ENCODE results near the gene HOXD12.
A peak's percentile ranks its signal among the peaks of the same experiment; 100 is the strongest.

HOXD12 gene

DNA sequence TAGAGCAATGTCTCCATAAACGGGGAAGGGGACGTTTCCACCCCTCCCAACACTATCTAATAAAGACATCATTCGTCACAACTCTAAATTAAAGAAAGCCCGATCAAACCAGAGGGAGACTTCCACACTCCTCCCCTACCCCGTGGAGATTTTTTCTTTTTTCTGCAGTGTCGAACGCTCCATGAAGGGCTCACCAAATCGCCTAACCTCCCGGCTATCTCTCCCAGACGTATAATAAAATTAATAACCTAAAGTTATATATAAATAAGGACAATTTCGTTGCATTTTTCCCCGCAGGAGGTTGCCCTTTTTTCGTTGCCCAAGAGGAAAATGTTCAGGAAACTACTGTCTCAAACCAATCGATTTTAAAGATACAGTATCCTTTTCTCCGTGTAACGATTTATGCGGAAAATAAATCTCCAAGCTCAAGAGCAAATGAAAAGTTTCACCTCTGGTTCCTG lies 18.2 kb upstream of the HOXD12 start:
- DNase-seq = no peak

- no peak for DNase-seq
Measured at GRCh38 chr2:176081837-176082524, 17.6 kb upstream of the HOXD12 start.

DNA sequence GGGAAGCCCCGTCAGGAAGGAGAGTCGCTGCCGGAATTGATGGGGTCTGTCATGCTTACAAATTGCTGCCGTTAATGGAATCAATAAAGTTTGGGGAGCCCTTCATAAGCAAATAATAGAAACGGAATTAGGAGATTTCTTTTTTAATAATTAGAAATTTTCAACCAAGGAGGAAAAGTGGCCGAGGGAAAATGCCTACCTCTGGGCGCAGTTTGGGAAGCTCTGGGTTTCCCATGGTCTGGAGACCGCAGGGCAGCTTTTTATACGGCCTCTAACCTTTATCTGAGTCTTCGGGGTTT lies 17.1 kb upstream of the HOXD12 start:
- no peak for DNase-seq

DNA sequence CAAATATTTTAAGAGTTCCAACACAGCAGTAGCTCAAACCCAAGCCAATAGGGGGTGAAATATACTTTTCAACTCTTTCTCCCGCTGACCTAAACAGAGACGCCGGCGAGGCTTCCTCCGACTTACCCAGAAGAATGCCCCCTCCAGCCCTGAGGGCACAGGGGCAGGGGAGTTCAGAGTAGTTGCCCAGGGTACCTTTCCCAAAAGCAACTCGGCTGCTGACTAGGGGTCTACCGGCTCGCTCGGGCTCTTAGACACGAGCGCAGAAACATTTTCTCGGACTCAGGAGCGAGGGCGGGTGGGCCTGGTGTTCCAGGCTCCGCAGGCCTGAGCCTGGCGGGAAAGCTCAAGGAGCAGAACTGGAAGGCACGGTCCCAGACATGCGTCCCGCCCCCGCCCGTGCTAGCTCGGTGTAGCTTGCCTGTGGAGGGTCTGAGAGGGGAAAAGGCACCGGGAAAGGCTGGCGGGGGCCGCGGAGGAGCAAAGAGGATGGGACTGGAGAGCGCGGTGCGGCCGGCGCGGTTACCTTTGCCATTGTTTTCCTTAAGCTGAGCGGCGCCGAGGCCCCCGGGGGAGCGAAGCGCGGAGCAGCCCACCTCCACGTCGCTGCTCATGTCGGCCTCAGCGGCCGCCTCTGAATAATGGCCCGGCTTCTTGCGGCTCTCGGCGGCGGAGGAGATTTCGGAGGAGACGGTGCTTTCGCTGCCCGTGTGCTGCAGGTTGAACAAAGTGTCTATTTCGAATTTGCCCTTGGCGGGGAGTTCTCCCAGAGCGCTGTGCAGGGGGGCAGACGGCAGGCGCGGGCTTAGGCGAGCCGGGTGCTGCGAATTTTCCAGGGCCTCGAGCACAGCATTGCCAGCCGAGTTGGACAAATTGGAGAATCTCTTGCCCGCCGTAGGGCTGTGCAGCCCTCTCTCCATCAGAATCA lies 16.5 kb upstream of the HOXD12 start:
- DNase-seq = no peak

DNA sequence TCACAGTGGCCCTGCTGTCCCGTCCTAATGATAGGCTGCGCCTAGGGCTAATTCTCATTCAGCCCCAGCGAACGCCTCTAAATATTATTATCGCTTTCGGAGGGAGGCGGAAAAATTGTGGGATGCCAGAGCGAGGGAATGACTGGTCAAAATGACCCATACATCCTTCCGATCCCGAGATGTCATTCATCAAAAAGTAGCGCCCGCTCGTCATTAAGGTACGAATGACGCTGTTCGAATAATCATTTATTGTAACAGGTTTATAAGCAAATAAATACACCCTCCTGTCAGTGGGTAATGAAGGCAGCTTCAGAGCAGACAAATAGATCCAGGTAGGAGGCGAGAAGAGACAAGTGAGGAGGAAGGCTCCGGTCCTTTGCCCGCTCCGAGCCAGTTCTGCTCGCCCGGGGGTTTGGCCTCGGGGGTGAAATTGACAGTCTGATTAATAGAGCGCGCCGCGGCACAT lies 15.8 kb upstream of the HOXD12 start, which contains the start of gene EVX2:
Gene EVX2, minus strand, starts transcription at position 167 of the 466 bp plus-strand sequence. CDS start 186 bp downstream, outside the sequence.
- no peak for DNase-seq

DNA sequence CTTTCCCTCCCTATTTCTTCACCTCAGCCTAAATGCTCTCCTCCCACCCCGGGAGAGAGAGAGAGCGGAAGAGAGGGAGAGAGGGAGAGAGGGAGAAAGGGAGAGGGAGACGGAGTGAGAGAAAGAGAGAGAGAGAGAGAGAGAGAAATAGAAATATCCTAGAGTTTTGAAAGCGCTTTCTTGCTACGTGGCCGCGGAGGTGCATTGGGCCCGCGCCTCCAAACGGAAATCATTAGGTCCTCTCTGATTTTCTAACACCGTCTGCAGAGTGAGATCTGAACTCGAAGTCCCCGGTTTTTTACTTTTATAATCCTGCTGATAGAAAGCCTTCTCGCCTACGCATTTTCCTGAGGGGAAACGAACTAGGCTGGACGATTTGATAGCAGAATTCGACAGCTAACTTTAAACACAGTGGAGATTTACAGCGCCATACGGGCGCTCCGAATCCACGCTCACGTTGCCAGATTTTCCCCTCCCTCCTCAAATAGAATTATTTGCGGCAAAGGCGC lies 14.9 kb upstream of the HOXD12 start:
- DNase-seq = no peak

GRCh38 chr2:176085120-176085788 lies 14.3 kb upstream of the HOXD12 start:
- no peak for DNase-seq

DNA sequence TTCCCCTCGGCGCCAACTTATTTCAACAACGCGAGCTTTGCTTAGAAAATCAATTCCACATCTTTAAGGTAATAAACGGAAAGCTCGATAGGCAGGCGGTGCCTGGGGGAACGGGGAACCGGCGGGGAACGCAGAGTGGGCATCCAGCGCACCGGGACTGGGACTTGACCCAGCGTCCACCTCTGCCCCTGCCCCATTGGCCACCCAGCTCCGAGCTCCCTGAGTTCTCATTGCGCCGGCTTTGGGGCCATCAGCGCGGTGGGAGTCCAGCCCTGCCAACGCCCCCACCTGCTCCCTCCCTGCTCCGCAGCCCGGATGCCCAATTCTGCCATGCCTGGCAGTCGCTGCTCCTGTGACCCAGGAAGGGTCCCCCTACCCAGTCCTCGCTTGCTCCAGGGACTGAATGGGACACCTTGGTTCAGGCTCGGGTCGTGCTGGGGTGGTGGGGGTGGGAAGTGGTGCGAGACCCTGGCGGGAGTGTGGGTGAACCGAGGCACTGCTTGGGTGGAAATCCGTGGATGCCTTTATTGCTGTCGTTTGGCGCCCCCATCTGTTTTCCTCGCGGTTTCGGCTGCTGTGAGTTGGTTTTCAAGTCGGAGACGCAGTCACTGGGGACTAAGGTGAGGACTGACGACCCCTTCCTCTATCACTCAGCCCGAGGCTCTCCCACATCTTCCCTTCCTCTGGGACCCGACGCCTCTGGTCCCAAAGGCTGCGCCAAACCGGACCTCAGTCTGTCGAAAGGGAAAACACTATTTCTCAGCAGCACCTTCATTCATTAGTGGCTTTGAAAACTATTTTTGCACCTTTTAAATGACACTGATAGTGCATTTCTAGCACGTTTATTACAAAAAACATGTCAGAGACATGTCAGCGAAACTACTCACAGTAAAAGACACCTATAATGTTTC lies 13.5 kb upstream of the HOXD12 start:
- DNase-seq = peak; percentile 61

DNA sequence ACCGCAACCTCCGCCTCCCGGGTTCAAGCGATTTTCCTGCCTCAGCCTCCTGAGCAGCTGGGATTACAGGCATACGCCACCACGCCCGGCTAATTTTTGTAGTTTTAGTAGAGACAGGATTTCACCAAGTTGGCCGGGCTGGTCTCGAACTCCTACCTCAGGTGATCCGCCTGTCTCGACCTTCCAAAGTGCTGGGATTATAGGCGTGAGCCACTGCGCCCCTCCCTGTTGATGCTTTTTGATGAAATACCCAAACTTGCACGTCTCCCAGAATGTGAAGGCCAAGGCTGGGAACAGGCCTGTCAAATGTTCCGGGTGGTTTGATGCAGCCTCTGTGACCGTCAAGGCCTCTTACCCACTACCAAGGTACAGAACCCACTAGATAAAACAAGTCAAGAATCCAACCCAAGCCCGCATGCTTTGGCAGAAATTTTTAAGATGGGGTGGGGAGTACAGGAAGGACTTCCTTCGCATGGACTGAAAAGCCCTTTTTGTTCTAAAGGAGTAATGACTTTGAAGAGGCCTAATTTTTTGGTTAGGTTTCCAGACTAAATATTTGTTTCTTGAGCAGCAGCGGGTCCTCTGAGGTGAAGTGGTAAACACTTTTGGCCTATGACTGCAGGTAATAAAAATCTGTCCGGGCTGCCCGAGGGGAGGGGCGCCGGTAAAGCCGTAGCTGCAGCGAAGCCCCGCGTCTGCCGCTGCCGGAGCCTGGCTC lies 12.1 kb upstream of the HOXD12 start:
- DNase-seq = no peak

DNA sequence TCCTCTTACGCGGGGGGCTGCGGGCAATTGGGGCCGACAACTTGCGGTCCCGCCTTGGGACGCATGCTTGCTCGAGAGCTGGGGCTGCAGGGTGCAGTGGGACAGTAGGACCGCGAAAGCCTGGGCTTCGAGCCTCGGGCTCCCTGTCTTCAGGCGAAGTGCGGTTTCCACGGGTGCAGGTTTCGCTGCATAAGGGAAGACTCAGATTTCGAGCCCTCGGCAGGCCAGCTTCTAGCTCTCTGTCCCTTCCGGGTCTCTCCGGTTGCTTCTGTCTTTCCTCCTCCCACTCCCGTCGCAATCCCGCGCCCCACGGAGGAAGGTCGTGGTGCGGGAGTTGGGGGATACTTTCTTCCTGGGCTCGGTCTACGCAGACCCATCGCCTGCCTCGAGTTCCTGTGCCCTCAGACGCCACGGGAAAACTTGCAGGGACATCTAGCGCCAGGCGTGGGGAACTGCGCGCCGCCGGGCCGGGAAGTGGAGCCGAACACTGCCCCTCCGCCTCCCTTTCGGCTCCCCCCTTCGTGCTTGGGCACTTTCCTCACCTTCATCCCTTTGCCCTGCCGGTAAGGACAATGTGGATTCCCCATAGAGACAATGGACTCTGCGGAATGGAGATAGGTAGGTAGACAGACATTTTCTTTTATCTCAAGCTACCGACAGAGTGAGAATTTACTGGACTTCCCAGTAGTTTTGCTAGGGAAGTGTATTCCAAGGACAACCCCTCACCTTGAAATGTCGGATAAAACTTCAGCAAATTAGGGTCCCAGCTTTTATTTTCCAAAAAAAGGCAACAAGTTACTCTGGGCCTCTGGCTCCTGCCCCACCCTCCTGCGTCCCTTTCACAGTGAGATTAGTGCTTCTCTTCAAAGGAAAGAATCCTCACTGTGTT lies 11.3 kb upstream of the HOXD12 start:
- DNase-seq = peak; percentile 78

- no peak for DNase-seq
Measured at GRCh38 chr2:176088937-176089842, 10.4 kb upstream of the HOXD12 start.

GRCh38 chr2:176089843-176090395 lies 9.7 kb upstream of the HOXD12 start:
- DNase-seq = no peak

- DNase-seq = no peak
Measured at GRCh38 chr2:176090862-176091261, 8.7 kb upstream of the HOXD12 start.

DNA sequence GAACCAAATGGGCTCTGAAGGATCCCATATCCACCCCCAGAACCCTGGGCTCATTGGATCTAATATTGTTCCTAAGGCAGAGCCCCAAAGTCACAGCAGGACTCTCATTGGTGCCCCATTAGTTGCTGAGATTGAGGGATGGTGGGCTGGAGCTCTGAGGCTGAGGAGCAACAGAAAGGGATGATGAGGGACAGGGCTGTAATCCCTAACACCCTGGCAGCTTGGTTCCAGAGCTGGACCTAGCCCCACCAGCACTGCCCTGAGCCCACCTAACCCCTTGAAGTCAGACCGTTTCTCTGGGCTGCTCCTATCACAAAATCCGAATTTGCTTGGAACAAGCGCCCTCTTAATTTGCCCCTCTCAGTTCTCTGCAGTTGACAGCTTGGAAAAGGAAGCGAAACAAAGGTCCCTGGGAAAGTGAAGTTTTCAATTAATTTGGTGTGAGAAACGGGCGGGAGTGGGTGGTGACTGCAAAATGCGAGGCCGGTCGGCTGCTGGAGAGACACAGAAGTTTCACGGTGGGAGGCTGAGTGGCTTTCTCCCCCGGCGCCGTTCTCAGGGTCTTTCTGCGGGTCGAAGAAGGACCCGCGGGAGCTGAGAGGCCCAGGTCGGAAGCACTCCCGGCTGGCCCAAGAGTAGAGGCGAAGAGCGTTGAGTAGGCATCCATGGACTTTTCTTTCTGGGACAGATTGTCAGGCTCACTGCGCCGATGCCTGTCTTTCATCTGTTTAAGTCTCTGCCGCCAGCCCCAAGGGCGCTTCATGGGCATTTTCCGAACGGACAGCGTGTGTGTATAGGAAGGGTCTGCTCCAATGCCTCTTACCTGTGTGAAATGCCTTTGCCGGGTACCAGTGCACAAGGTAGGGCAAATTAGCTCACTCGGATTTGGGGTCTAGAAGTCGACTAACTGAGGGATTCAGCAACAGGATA lies 8.0 kb upstream of the HOXD12 start:
- no peak for DNase-seq

DNA sequence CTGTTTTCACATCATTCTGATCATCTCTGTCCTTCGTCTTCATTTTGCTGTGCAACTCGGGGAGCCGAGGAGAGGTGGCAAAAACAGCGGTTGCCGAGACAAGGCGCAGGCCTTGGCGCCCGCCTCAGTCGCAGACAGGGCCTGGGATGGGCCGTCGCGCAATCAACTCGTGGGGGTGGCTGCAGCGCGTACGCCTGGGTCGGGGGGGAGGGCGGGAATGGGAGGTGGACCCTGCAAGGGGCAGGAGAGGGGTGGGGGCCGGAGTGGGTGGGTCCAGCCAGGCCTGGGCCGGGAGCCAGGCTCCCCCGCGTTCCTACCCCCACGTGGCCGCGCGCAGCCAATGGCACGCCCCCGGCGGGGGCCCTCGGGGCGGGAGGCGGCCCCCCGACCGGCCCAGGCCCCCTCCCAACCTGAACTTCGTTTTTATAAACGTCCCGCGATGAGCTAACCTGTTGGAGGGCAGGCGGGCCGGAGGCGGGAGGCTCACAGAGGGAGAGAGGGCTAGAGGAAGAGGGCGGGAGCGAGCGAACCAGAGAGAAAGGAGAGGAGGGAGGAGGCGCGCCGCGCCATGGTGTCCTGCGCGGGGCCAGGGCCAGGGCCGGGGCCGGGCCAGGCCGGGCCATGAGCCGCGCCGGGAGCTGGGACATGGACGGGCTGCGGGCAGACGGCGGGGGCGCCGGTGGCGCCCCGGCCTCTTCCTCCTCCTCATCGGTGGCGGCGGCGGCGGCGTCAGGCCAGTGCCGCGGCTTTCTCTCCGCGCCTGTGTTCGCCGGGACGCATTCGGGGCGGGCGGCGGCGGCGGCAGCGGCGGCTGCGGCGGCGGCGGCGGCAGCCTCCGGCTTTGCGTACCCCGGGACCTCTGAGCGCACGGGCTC lies 7.1 kb upstream of the HOXD12 start, which contains the start of gene HOXD13:
Gene HOXD13, plus strand, starts transcription at position 452 of the 875 bp plus-strand sequence. Its CDS starts 170 bp downstream, at position 622.
- no peak for DNase-seq

DNA sequence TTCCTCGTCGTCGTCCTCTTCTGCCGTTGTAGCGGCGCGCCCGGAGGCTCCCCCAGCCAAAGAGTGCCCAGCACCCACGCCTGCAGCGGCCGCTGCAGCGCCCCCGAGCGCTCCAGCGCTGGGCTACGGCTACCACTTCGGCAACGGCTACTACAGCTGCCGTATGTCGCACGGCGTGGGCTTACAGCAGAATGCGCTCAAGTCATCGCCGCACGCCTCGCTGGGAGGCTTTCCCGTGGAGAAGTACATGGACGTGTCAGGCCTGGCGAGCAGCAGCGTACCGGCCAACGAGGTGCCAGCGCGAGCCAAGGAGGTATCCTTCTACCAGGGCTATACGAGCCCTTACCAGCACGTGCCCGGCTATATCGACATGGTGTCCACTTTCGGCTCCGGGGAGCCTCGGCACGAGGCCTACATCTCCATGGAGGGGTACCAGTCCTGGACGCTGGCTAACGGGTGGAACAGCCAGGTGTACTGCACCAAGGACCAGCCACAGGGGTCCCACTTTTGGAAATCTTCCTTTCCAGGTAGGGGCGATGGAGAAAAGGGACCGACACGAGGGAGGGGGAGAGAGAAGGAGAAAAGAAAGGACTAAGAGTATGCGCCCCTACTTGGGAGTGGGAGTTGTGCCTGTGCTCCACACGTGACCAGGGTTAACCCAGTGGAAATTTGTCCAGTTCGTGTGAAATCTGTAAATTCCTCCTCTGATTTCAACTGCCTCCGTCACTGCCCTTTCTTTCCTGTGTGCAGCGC lies 6.3 kb upstream of the HOXD12 start:
- no peak for DNase-seq

Measured in OCI-M1 (cell line).